GM23338 (cell line): ENCODE results near the gene HMGXB3. TPM values are rescaled to one million over a fixed set of nuclear protein-coding genes. Genes with fewer than 3 reads are reported as not detected.

Experiments
- ATAC-seq: fragments of 200-7000 bp; cut with Tn5 transposase; 3 replicates; pipeline ENCODE4 v1.9.1; 2020
- DNase-seq: peaks from one replicate; pipeline ENCODE4 v3.0.0-alpha.2; 2015; ENCODE audit warnings: low spot score
- H2AFZ ChIP-seq: fragments of 200-600 bp; sonication (generic); 2 replicates; pipeline ENCODE4 v1.8.0; 2016; ENCODE audit warnings: antibody characterized with exemption, mild to moderate bottlenecking, moderate library complexity
- H3F3A ChIP-seq: fragments of 200-600 bp; sonication (generic); replicated peaks from 2 replicates; pipeline ENCODE4 v1.8.0; 2017; ENCODE audit warnings: antibody characterized with exemption, mixed run types, low read depth
- H3K27ac ChIP-seq: fragments of 200-600 bp; sonication (generic); 2 replicates; pipeline ENCODE4 v1.6.1; 2016; ENCODE audit warnings: low read depth
- H3K27me3 ChIP-seq: fragments of 200-600 bp; sonication (generic); 2 replicates; pipeline ENCODE4 v1.8.0; 2016; ENCODE audit warnings: mild to moderate bottlenecking, mixed run types, moderate library complexity; ENCODE audit not compliant: insufficient read depth
- H3K36me3 ChIP-seq: fragments of 200-600 bp; sonication (generic); 2 replicates; pipeline ENCODE4 v1.8.0; 2016; ENCODE audit warnings: mild to moderate bottlenecking; ENCODE audit not compliant: insufficient read depth
- H3K4me1 ChIP-seq: fragments of 200-600 bp; sonication (generic); 2 replicates; pipeline ENCODE4 v1.8.0; 2016; ENCODE audit warnings: mild to moderate bottlenecking, moderate library complexity; ENCODE audit not compliant: insufficient read depth
- H3K4me2 ChIP-seq: fragments of 200-600 bp; sonication (generic); 2 replicates; pipeline ENCODE4 v1.7.1; 2017; ENCODE audit warnings: mixed run types
- H3K4me3 ChIP-seq: fragments of 200-600 bp; sonication (generic); 2 replicates; pipeline ENCODE4 v1.6.1; 2016; ENCODE audit warnings: mixed run types
- H3K79me2 ChIP-seq: fragments of 200-600 bp; sonication (generic); replicated peaks from 2 replicates; pipeline ENCODE4 v1.8.0; 2017; ENCODE audit warnings: mild to moderate bottlenecking; ENCODE audit not compliant: insufficient read depth
- H3K9me2 ChIP-seq: fragments of 200-600 bp; sonication (generic); 2 replicates; pipeline ENCODE4 v1.8.0; 2017; ENCODE audit not compliant: insufficient read depth
- H4K20me1 ChIP-seq: fragments of 200-600 bp; sonication (generic); replicated peaks from 2 replicates; pipeline ENCODE4 v1.8.0; 2017; ENCODE audit warnings: mild to moderate bottlenecking; ENCODE audit not compliant: insufficient read depth
- H3K27ac Mint-ChIP-seq: 2 replicates; pipeline ENCODE4 v1.8.0; 2020; ENCODE audit warnings: inconsistent platforms, mild to moderate bottlenecking, moderate library complexity, mixed read lengths
- H3K27me3 Mint-ChIP-seq: 3 replicates; pipeline ENCODE4 v1.8.0; 2022; ENCODE audit warnings: low read depth, mild to moderate bottlenecking, moderate library complexity, mixed read lengths, inconsistent platforms; ENCODE audit not compliant: insufficient read depth, poor library complexity
- H3K36me3 Mint-ChIP-seq: 3 replicates; pipeline ENCODE4 v1.8.0; 2021; ENCODE audit warnings: low read depth, mild to moderate bottlenecking, inconsistent platforms, moderate library complexity, mixed read lengths
- H3K4me1 Mint-ChIP-seq: 3 replicates; pipeline ENCODE4 v1.8.0; 2020; ENCODE audit warnings: mild to moderate bottlenecking, inconsistent platforms, mixed read lengths
- H3K4me3 Mint-ChIP-seq: 3 replicates; pipeline ENCODE4 v1.8.0; 2021; ENCODE audit warnings: moderate library complexity, mild to moderate bottlenecking, inconsistent platforms, mixed read lengths
- H3K9me3 Mint-ChIP-seq: 3 replicates; pipeline ENCODE4 v1.8.0; 2020; ENCODE audit warnings: moderate library complexity, mild to moderate bottlenecking, inconsistent platforms, mixed read lengths
- CREB1 ChIP-seq: fragments of 250-450 bp; sonication (Bioruptor Pico); IDR thresholded peaks from 2 replicates; pipeline ENCODE4 v1.5.0; 2020; ENCODE audit warnings: low read depth, mild to moderate bottlenecking, moderate library complexity
- ETS1 ChIP-seq: IDR thresholded peaks from 2 replicates; pipeline ENCODE4 v1.6.1; 2016; ENCODE audit warnings: antibody characterized with exemption
- EZH2phosphoT487 ChIP-seq: fragments of 200-600 bp; sonication (generic); IDR thresholded peaks from one replicate; pipeline ENCODE4 v1.8.1; 2018; ENCODE audit warnings: antibody characterized with exemption; ENCODE audit not compliant: unreplicated experiment
- JUNB ChIP-seq: IDR thresholded peaks from one replicate; pipeline ENCODE4 v1.6.1; 2016; ENCODE audit warnings: antibody characterized with exemption; ENCODE audit not compliant: unreplicated experiment
- POLR2AphosphoS5 ChIP-seq: IDR thresholded peaks from 2 replicates; pipeline ENCODE4 v1.6.1; 2016; ENCODE audit warnings: antibody characterized with exemption, low read depth
- STAT1 ChIP-seq: IDR thresholded peaks from one replicate; pipeline ENCODE4 v1.6.1; 2016; ENCODE audit warnings: antibody characterized with exemption; ENCODE audit not compliant: unreplicated experiment
- ZNF114 ChIP-seq: fragments of 250-450 bp; sonication (Bioruptor Pico); IDR thresholded peaks from 2 replicates; pipeline ENCODE4 v1.5.0; 2020; ENCODE audit warnings: mild to moderate bottlenecking, moderate library complexity
- ZNF331 ChIP-seq: fragments of 250-450 bp; sonication (Bioruptor Pico); IDR thresholded peaks from 2 replicates; pipeline ENCODE4 v1.5.0; 2020; ENCODE audit warnings: low read depth, mild to moderate bottlenecking, moderate library complexity
- polyA plus RNA-seq: library from polyadenylated mRNA; unstranded; fragments of >200 nt; fragmentation: Nextera tagmentation; extraction: Ambion mirVana; gene quantifications from 2 replicates; pipeline ENCODE4 v1.2.1, GENCODE V29; 2016
- total RNA-seq: library from RNA; depleted of rRNA; stranded (reverse); fragments of >200 nt; shearing (Covaris generic); gene quantifications from 2 replicates; pipeline ENCODE4 v1.2.3, GENCODE V29; 2014
- TF ChIP-seq, protein P1 (sequence below): fragments of 250-450 bp; sonication (Bioruptor Pico); IDR thresholded peaks from 2 replicates; pipeline ENCODE4 v1.5.0; 2020; ENCODE audit warnings: mild to moderate bottlenecking, moderate library complexity
- TF ChIP-seq, protein P2 (sequence below): IDR thresholded peaks from one replicate; pipeline ENCODE4 v1.6.1; 2018; ENCODE audit warnings: antibody characterized with exemption; ENCODE audit not compliant: unreplicated experiment

Gene HMGXB3
- total and polyA plus RNA-seq, 2 experiments from 2014 or later, result 9.4 to 37.9 TPM

DNA sequence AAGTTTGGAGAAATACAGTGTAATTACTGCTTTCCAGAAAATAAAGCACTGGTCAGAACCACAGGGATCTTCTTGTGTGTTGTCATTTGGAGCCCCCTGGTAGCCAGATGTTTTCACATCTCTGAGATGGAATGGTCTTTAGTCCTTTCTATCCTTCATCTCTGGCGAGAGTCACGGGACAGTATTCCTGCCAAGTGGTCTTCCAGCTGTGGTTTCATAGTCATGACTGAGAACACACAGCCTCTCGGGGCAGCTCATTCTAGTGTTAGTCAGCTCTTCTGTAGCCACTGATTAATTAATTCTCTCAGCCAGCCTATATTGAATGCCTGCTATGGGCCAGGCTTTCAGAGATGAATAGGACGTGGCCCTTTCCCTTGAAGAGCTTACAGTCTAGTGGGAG, 34.1 kb downstream of the HMGXB3 start (continued):
- TF ChIP-seq, protein P1, sequence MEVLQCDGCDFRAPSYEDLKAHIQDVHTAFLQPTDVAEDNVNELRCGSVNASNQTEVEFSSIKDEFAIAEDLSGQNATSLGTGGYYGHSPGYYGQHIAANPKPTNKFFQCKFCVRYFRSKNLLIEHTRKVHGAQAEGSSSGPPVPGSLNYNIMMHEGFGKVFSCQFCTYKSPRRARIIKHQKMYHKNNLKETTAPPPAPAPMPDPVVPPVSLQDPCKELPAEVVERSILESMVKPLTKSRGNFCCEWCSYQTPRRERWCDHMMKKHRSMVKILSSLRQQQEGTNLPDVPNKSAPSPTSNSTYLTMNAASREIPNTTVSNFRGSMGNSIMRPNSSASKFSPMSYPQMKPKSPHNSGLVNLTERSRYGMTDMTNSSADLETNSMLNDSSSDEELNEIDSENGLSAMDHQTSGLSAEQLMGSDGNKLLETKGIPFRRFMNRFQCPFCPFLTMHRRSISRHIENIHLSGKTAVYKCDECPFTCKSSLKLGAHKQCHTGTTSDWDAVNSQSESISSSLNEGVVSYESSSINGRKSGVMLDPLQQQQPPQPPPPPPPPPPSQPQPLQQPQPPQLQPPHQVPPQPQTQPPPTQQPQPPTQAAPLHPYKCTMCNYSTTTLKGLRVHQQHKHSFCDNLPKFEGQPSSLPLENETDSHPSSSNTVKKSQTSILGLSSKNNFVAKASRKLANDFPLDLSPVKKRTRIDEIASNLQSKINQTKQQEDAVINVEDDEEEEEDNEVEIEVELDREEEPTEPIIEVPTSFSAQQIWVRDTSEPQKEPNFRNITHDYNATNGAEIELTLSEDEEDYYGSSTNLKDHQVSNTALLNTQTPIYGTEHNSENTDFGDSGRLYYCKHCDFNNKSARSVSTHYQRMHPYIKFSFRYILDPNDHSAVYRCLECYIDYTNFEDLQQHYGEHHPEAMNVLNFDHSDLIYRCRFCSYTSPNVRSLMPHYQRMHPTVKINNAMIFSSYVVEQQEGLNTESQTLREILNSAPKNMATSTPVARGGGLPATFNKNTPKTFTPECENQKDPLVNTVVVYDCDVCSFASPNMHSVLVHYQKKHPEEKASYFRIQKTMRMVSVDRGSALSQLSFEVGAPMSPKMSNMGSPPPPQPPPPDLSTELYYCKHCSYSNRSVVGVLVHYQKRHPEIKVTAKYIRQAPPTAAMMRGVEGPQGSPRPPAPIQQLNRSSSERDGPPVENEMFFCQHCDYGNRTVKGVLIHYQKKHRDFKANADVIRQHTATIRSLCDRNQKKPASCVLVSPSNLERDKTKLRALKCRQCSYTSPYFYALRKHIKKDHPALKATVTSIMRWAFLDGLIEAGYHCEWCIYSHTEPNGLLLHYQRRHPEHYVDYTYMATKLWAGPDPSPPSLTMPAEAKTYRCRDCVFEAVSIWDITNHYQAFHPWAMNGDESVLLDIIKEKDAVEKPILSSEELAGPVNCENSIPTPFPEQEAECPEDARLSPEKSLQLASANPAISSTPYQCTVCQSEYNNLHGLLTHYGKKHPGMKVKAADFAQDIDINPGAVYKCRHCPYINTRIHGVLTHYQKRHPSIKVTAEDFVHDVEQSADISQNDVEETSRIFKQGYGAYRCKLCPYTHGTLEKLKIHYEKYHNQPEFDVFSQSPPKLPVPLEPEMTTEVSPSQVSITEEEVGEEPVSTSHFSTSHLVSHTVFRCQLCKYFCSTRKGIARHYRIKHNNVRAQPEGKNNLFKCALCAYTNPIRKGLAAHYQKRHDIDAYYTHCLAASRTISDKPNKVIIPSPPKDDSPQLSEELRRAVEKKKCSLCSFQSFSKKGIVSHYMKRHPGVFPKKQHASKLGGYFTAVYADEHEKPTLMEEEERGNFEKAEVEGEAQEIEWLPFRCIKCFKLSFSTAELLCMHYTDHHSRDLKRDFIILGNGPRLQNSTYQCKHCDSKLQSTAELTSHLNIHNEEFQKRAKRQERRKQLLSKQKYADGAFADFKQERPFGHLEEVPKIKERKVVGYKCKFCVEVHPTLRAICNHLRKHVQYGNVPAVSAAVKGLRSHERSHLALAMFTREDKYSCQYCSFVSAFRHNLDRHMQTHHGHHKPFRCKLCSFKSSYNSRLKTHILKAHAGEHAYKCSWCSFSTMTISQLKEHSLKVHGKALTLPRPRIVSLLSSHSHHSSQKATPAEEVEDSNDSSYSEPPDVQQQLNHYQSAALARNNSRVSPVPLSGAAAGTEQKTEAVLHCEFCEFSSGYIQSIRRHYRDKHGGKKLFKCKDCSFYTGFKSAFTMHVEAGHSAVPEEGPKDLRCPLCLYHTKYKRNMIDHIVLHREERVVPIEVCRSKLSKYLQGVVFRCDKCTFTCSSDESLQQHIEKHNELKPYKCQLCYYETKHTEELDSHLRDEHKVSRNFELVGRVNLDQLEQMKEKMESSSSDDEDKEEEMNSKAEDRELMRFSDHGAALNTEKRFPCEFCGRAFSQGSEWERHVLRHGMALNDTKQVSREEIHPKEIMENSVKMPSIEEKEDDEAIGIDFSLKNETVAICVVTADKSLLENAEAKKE, result no peak
- TF ChIP-seq ZNF114 (CRISPR knock-in tag), result no peak
- no peak for TF ChIP-seq JUNB
- no peak for TF ChIP-seq CREB1 (CRISPR knock-in tag)
- no peak for TF ChIP-seq ETS1
- TF ChIP-seq STAT1, result no peak

- no peak overlapping the region for H2AFZ ChIP-seq
- no peak overlapping the region for H3K27ac Mint-ChIP-seq
- no peak for ATAC-seq
- no peaks in the 10 kb centered on the region for H3K27me3 Mint-ChIP-seq
- H3K4me3 ChIP-seq, result no peak overlapping the region
- no peaks in the 10 kb centered on the region for H3K4me1 ChIP-seq
- no peaks in the 10 kb centered on the region for H3K79me2 ChIP-seq
- H3K4me3 Mint-ChIP-seq, result no peak overlapping the region
- no peak overlapping the region for H3K4me2 ChIP-seq
- peaks cover 48% of the 10 kb centered on the region for H3K36me3 ChIP-seq
- H4K20me1 ChIP-seq, result no peaks in the 10 kb centered on the region; the same call in 1 of the 2 replicates
- H3K27me3 ChIP-seq, result no peaks in the 10 kb centered on the region
- no peaks in the 10 kb centered on the region for H3K9me2 ChIP-seq
- H3K9me3 Mint-ChIP-seq, result no peaks in the 10 kb centered on the region
- no peak overlapping the region for H3K27ac ChIP-seq
- DNase-seq, result no peak
- peaks cover 51% of the 10 kb centered on the region for H3K36me3 Mint-ChIP-seq
- no peaks in the 10 kb centered on the region for H3K4me1 Mint-ChIP-seq
- no peaks in the 10 kb centered on the region for H3F3A ChIP-seq
- TF ChIP-seq ETS1, result no peak
- no peak for TF ChIP-seq ZNF331
- no peak for TF ChIP-seq POLR2AphosphoS5
- TF ChIP-seq CREB1 (CRISPR knock-in tag), result no peak
- no peak for TF ChIP-seq EZH2phosphoT487
- TF ChIP-seq, protein P2, sequence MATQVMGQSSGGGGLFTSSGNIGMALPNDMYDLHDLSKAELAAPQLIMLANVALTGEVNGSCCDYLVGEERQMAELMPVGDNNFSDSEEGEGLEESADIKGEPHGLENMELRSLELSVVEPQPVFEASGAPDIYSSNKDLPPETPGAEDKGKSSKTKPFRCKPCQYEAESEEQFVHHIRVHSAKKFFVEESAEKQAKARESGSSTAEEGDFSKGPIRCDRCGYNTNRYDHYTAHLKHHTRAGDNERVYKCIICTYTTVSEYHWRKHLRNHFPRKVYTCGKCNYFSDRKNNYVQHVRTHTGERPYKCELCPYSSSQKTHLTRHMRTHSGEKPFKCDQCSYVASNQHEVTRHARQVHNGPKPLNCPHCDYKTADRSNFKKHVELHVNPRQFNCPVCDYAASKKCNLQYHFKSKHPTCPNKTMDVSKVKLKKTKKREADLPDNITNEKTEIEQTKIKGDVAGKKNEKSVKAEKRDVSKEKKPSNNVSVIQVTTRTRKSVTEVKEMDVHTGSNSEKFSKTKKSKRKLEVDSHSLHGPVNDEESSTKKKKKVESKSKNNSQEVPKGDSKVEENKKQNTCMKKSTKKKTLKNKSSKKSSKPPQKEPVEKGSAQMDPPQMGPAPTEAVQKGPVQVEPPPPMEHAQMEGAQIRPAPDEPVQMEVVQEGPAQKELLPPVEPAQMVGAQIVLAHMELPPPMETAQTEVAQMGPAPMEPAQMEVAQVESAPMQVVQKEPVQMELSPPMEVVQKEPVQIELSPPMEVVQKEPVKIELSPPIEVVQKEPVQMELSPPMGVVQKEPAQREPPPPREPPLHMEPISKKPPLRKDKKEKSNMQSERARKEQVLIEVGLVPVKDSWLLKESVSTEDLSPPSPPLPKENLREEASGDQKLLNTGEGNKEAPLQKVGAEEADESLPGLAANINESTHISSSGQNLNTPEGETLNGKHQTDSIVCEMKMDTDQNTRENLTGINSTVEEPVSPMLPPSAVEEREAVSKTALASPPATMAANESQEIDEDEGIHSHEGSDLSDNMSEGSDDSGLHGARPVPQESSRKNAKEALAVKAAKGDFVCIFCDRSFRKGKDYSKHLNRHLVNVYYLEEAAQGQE, result no peak
Observed at GRCh38 chr5:150035139-150035895, 34.8 kb downstream of the HMGXB3 start.
